Stimulated activated naive CD8-positive, alpha-beta T cell treated with anti-CD3 and anti-CD28 coated beads, Interleukin-15, Interleukin-2, amounts not matched to agents 100 U/mL and 50 U/mL, for 24 hours (primary cell): ENCODE measurements around the gene ELL2.
A peak's percentile ranks its signal among the peaks of the same experiment; 100 is the strongest.

ENCODE experiments used
- ATAC-seq: fragments of 150-1000 bp; cut with Tn5 transposase; one replicate; pipeline ENCODE4 v1.10.0; 2021
- DNase-seq: peaks from one replicate; pipeline ENCODE4 v3.0.0; 2021

The ELL2 gene

GRCh38 chr5:95956021-95956899 lies 5.4 kb downstream of the ELL2 start:
- DNase-seq (no peak), ATAC-seq (no peak)

- ATAC-seq (no peak), DNase-seq (no peak)
Measured at GRCh38 chr5:95954716-95955115, 6.9 kb downstream of the ELL2 start.

DNA sequence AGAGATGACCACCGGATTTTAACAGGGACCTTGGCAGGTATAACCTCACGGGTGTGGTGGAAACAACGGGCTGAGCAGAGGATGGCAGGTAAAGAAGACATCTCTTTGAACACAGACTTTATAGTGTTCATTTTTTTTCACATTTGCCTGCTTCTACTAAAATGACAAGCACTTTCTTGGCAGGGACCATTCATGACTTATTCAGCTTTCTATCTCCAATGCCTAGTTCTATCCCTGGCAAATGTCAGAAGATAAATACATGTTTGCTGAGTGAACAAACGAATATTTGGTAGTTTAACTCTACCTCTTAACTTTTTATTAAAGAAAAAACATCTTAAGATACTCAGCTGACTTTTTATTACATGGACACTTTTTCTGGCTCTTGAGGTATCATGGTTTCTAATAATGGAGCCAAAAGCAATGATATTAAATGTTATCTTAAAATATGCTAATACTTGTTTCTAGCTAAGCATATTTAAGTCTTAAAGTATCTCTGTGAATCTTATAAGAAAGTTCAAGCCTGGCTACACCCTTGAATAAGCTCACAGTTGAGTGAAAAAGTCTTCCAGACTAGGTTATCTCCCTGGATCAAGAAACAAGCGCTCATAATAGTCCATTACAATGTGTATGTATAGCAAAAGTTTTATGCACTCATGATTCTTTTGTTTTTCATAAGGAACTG lies 8.5 kb downstream of the ELL2 start:
- ATAC-seq (no peak), DNase-seq (no peak)

GRCh38 chr5:95951916-95952315 lies 9.7 kb downstream of the ELL2 start:
- DNase-seq, result no peak
- ATAC-seq, result no peak

GRCh38 chr5:95949810-95950209 lies 11.8 kb downstream of the ELL2 start:
- ATAC-seq, result no peak
- DNase-seq, result no peak

DNA sequence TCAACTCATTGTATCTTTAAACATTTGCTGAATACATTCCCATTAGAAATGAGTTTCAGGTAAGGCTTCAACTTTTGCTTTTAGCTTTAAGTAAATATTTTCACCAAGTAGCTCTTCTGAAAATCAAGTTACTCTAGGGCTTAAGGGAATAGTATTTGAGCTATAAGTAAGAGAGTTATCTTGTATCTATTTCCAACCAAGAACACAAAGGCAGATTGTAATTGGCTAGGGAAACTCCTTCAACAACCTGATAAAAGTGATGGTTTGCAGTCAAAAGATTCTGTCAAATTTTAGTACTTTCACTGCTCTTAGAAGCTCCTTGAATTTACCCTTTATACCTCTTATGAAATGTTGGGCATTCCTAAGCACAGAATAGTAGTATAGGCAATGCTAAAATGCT lies 13.0 kb downstream of the ELL2 start:
- DNase-seq, result no peak
- no peak for ATAC-seq

- ATAC-seq (no peak), DNase-seq (no peak)
Measured at GRCh38 chr5:95946451-95946850, 15.2 kb downstream of the ELL2 start.

GRCh38 chr5:95942968-95943367 lies 18.7 kb downstream of the ELL2 start:
- DNase-seq (no peak), ATAC-seq (no peak)

DNA sequence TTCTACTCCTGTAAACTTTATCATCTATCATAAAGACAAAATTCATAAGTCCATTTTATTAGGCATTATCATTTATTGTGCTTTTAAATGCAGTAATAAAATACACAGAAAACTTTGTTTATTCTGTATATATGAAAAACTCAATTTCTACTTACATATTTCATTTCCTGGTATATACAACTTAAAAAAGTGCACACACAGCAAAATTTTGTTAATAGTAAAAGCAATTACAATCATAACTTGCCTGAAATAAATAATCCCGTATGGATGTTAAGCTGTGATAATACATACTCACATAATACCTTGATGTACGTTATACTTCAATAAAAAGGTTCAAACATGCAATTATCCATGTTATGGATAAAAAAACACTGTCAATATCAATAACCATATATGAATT lies 19.2 kb downstream of the ELL2 start:
- DNase-seq, result no peak
- no peak for ATAC-seq

- no peak for ATAC-seq
- no peak for DNase-seq
Measured at GRCh38 chr5:95941756-95942155, 19.9 kb downstream of the ELL2 start.

DNA sequence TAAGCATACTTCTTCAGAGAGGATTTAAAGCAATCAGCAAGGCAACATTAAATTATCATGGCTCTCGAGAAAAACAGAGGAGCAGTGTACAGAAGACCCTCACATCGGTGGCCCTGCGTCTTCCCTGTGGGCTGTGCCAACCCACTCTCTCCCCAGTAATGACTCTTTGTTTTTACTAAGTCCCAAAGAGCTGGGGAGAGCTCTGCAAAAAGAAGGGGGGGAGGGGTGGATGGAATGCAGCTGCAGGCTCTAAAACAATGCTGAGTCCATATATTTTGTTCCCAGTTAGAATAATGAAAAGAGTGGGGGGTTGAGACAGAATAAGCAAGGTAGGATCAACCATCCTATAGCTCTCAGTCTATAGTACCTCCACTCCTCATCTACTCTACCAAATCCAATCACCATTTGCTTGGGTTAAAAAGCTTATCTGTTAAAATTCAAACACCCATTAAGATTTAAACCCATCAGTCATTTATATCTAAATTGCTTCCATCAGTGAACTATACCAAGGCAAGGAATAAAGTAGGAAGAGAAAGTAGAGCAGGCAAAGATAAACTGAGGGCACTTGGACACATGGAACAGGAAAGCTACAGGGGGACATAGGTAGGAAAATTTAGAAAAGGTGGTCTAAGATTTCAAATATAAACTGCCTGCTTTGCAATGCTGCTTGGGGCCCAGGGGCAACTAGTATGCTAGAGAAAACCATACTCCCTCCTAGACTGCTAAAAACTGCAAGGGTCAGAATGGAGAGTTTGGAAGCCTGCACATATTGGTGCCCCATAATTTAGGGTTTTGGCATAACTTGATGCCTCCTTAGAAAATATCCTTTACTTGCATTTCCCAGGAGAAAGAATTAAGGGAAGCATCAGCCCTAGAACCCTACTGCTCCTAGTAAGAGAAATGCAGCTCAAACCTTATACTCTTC lies 20.6 kb downstream of the ELL2 start:
- ATAC-seq, result no peak

DNA sequence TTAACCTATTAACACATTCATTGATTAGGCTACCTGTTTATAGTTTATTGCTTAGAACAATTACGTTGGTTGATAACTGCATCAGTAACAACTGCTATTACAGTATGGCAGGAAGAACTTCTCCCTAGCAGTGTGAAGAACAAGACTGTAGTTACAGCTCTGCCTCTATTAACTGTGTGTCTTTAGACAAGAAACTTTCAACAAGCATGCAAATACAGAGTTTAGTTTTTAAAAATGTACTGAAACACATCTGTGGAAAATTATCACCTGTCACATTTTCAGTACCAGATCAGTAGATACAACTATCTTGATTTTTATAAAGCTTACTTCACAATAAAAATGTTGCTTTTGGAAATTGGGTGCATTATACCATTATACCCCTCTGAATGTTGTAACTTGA lies 22.2 kb downstream of the ELL2 start:
- no peak for ATAC-seq
- no peak for DNase-seq

More for the DNA sequence above, 20.6 kb downstream of the ELL2 start:
- DNase-seq, result no peak

GRCh38 chr5:95938766-95939165 lies 22.9 kb downstream of the ELL2 start:
- DNase-seq (no peak), ATAC-seq (no peak)

DNA sequence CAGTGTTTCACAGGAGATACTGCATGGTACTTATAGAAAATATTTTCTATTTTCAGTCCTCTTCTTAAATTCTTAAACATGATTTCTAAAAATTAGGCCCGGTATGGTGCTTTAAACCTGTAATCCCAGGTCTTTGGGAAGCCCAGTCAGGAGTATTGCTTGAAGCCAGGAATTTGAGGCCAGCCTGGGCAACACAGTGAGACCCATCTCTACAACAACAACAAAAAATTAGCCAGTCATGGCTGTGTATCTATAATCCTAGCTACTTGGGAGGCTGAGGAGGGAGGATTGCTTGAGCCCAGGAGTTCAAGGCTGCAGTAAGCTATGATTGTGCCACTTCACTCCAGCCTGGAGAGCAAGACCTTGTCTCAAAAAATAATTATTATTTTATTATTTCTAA lies 23.3 kb downstream of the ELL2 start:
- ATAC-seq, result no peak
- DNase-seq, result no peak

GRCh38 chr5:95937607-95938152 lies 24.0 kb downstream of the ELL2 start:
- ATAC-seq (no peak), DNase-seq (no peak)

DNA sequence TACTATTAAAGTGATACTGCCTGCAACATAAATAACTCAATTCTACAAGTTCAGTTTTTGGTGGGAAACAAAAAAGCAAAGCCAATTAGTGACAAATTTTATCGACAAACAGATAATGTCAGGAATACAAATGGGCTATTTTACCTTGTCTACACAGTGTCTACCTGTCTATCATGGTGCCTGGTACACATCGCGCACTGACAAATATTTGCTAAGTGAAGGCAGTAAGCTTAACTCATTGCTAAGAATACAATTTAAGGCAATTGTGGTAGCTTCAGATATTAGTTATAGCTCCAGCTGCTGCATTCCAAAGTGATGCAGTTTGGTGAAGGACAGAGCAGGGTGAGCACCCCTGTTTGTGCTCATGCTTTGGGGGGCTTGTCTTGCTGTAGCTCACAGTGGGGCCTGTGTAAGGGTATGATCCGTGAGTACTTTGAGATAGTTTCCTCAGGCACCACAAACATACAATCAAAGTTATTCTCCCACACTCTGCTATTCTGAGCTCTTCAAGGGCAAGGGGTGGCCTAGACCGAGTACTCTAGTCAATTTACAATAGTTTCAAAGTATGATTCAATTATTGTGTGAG lies 24.7 kb downstream of the ELL2 start:
- DNase-seq (no peak), ATAC-seq (no peak)

DNA sequence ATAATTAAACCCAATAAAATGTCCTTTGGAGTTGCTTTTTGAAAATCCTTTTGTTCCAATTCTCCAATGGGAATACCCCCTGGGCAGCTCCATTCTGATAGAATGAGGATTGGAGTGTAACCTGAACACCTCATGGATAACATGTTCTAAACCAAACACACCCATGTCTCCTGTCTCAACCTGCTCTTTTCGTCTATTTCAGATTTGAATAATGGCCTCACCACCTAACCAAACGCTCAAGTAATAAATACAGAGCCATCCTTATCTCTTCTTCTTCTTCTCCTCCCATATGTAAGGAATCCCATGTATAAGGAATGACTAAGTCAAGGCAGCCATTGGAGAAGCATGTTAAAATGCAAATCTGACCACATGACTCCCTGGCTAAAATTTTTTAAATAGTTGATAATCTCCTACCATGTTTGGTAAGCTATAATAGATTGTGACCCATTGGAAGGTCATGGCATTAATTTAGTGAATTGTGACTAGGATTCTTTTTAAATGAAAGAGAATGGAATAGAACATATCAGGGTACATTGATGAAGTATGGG lies 26.0 kb downstream of the ELL2 start:
- ATAC-seq (no peak), DNase-seq (no peak)

GRCh38 chr5:95934207-95934804 lies 27.3 kb downstream of the ELL2 start:
- peak; percentile 49 for ATAC-seq
- DNase-seq, result no peak

DNA sequence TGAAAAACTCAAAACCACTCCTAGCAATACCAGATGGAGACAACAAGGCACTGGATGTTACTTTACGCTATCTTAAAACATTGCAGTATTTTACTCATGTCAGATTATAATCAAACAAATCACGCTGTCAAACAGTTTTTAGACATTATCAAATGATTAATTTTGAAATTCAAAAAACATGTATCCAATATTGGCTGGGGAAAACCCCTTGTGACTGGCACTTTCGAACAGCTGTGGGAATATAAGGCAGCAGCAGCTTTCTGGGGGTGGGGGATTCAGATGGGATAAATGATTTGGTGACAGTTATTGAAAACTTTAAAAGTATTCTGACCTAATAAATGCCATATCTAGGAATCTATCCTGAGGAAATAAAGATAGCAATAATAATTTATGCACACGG lies 28.7 kb downstream of the ELL2 start:
- DNase-seq (no peak), ATAC-seq (no peak)

DNA sequence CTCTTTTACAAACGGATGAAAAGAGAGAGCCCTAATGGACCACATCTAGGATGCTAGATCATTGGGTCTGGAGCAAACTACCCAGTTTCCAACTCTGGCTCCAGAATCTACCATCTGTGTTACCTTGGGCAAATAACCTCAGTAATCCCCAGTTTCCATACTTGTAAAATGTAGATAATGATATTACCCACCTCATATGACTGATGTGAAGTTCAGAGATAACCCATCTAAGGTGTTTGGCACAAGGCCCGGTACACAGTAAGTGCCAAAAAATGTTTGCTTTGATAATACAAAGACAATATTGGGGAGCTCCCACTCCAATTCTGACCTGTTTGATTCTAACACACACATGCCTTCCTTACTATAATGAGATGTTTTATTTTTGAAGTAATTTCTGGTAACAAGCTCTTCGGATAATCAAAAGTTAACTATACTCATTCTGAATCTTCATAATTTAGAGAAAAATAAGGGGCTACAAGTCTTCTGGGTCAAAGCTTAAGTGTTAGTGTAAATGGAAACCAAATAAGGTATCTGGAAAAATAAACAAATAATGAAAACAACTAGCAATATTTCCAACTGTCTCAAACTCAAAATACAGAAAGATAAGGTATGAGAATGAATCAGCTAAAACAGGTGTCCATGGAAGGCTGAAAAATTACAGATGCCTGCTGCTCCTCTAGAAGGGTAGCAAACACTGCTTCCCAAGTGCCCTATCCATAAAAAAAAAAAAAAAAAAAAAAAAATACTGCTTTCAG lies 30.4 kb downstream of the ELL2 start:
- DNase-seq (no peak), ATAC-seq (no peak)
